DMS 273 treated with DMSO at 0.1 percent for 48 hours (cell line): ENCODE data around the gene SPOCK1.

Experiments used
- DNase-seq: peaks from one replicate; lab custom pipeline; 2025; lab: John Stamatoyannopoulos, UW

The SPOCK1 gene

GRCh38 chr5:137199966-137200365 is 299.2 kb downstream of the SPOCK1 start:
- DNase-seq: no peak

GRCh38 chr5:137199201-137199600 is 299.9 kb downstream of the SPOCK1 start:
- no peak for DNase-seq

- DNase-seq: no peak
These were observed 303.6 kb downstream of the SPOCK1 start for GRCh38 chr5:137195483-137195882.

- DNase-seq: no peak
These were observed 304.8 kb downstream of the SPOCK1 start for GRCh38 chr5:137194300-137194699.

- no peak for DNase-seq
These were observed 306.8 kb downstream of the SPOCK1 start for GRCh38 chr5:137192293-137192743.

GRCh38 chr5:137191179-137191578 is 307.9 kb downstream of the SPOCK1 start:
- DNase-seq: no peak

GRCh38 chr5:137190441-137190840 is 308.7 kb downstream of the SPOCK1 start:
- no peak for DNase-seq

GRCh38 chr5:137190031-137190430 is 309.1 kb downstream of the SPOCK1 start:
- DNase-seq: no peak

GRCh38 chr5:137188566-137188965 is 310.6 kb downstream of the SPOCK1 start:
- DNase-seq: no peak

GRCh38 chr5:137186759-137187461 is 312.2 kb downstream of the SPOCK1 start:
- DNase-seq: no peak

GRCh38 chr5:137185193-137185592 is 313.9 kb downstream of the SPOCK1 start:
- DNase-seq: no peak

- no peak for DNase-seq
These were observed 314.4 kb downstream of the SPOCK1 start for GRCh38 chr5:137184734-137185133.

GRCh38 chr5:137182576-137182975 is 316.6 kb downstream of the SPOCK1 start:
- DNase-seq: no peak

GRCh38 chr5:137181667-137182066 is 317.5 kb downstream of the SPOCK1 start:
- DNase-seq: no peak

- DNase-seq: no peak
These were observed 319.9 kb downstream of the SPOCK1 start for GRCh38 chr5:137179203-137179602.

GRCh38 chr5:137176609-137177008 is 322.5 kb downstream of the SPOCK1 start:
- DNase-seq: no peak

- DNase-seq: no peak
These were observed 323.0 kb downstream of the SPOCK1 start for GRCh38 chr5:137176126-137176525.

- no peak for DNase-seq
These were observed 324.9 kb downstream of the SPOCK1 start for GRCh38 chr5:137174196-137174595.

GRCh38 chr5:137172258-137172657 is 326.9 kb downstream of the SPOCK1 start:
- no peak for DNase-seq

- no peak for DNase-seq
These were observed 331.9 kb downstream of the SPOCK1 start for GRCh38 chr5:137167187-137167586.

GRCh38 chr5:137164961-137165360 is 334.2 kb downstream of the SPOCK1 start:
- DNase-seq: no peak

- no peak for DNase-seq
These were observed 334.6 kb downstream of the SPOCK1 start for GRCh38 chr5:137164536-137164935.

GRCh38 chr5:137158691-137159090 is 340.4 kb downstream of the SPOCK1 start:
- no peak for DNase-seq

- DNase-seq: no peak
These were observed 342.9 kb downstream of the SPOCK1 start for GRCh38 chr5:137156180-137156579.
